Measurements from ENCODE around the gene DPY19L3.

DPY19L3 gene

GRCh38 chr19:32522967-32523366 is 117.4 kb downstream of the DPY19L3 start:
- no peak for DNase-seq (ENCODE audit: low spot score)

GRCh38 chr19:32526895-32527294 is 121.3 kb downstream of the DPY19L3 start:
- DNase-seq (ENCODE audit: low spot score) = no peak

GRCh38 chr19:32530773-32531172 is 125.2 kb downstream of the DPY19L3 start:
- DNase-seq (ENCODE audit: low spot score) = no peak

GRCh38 chr19:32532233-32532632 is 126.7 kb downstream of the DPY19L3 start:
- no peak for DNase-seq (ENCODE audit: low spot score)

All from cerebellar cortex (tissue), 1 donor.